Duodenal mucosa (tissue), 2 donors: ENCODE results near the gene STK10.

ENCODE experiments used
- H3K27ac ChIP-seq: one replicate; pipeline ENCODE4 v1.7.0; 2013; ENCODE audit warnings: low read depth, low read length
- H3K27me3 ChIP-seq, 2 donors: one replicate each; pipeline ENCODE4 v1.7.0; 2013; ENCODE audit warnings: low read length in 2 of 2, control low read depth in 1 of 2; ENCODE audit not compliant: insufficient read depth in 2 of 2, control insufficient read depth in 1 of 2
- H3K36me3 ChIP-seq, 2 donors: one replicate each; pipeline ENCODE4 v1.7.0; 2013; ENCODE audit warnings: low read length in 2 of 2, control low read depth in 1 of 2; ENCODE audit not compliant: insufficient read depth in 2 of 2, control insufficient read depth in 1 of 2
- H3K4me1 ChIP-seq, 2 donors: one replicate each; pipeline ENCODE4 v1.7.0; 2013; ENCODE audit warnings: low read length in 2 of 2, control low read depth in 1 of 2; ENCODE audit not compliant: insufficient read depth in 2 of 2, control insufficient read depth in 1 of 2
- H3K4me3 ChIP-seq, 2 donors: one replicate each; pipeline ENCODE4 v1.7.0; 2013; ENCODE audit warnings: low read length in 2 of 2, low read depth in 1 of 2
- H3K9ac ChIP-seq, 2 donors: one replicate each; pipeline ENCODE4 v1.7.0; 2013; ENCODE audit warnings: low read length in 2 of 2, low read depth in 1 of 2
- H3K9me3 ChIP-seq, 2 donors: one replicate each; pipeline ENCODE4 v1.7.0; 2013; ENCODE audit warnings: low read length in 2 of 2, control low read depth in 1 of 2; ENCODE audit not compliant: control insufficient read depth in 1 of 2

The STK10 gene

GRCh38 chr5:172189693-172190296 lies 1.8 kb upstream of the STK10 start:
- Histone ChIP-seq H3K4me3 (no peak overlapping the region), H3K27me3 (no peaks in the 10 kb centered on the region), H3K9me3 (no peaks in the 10 kb centered on the region), H3K36me3 (no peaks in the 10 kb centered on the region), H3K4me1 (peaks cover 0 to 18% of the 10 kb centered on the region in 2 donors), H3K27ac (no peak overlapping the region), H3K9ac (no peak overlapping the region)

- H3K9me3 ChIP-seq: no peaks in the 10 kb centered on the region
- H3K4me3 ChIP-seq: peak overlapping the region; percentile 79 to 93
- H3K27me3 ChIP-seq: no peaks in the 10 kb centered on the region
- peaks cover 0 to 22% of the 10 kb centered on the region in 2 donors for H3K4me1 ChIP-seq
- no peak overlapping the region for H3K9ac ChIP-seq
- H3K36me3 ChIP-seq: no peaks in the 10 kb centered on the region
- no peak overlapping the region for H3K27ac ChIP-seq
Measured at GRCh38 chr5:172188893-172189692, 1.1 kb upstream of the STK10 start.

GRCh38 chr5:172187118-172188032 lies 649 bp downstream of the STK10 start:
- Histone ChIP-seq H3K27me3 (no peaks in the 10 kb centered on the region), H3K4me1 (peaks cover 0 to 23% of the 10 kb centered on the region in 2 donors), H3K9me3 (no peaks in the 10 kb centered on the region), H3K36me3 (no peaks in the 10 kb centered on the region), H3K4me3 (peak overlapping the region; percentile 92 to 93), H3K27ac (peak overlapping the region; percentile 73), H3K9ac (peak overlapping the region; percentile 67 to 68)

- no peaks in the 10 kb centered on the region for H3K27me3 ChIP-seq
- H3K9ac ChIP-seq: peak overlapping the region in 1 of 2 donors; percentile 68
- peaks cover 0 to 23% of the 10 kb centered on the region in 2 donors for H3K4me1 ChIP-seq
- H3K36me3 ChIP-seq: no peaks in the 10 kb centered on the region
- no peaks in the 10 kb centered on the region for H3K9me3 ChIP-seq
- H3K4me3 ChIP-seq: peak overlapping the region; percentile 92 to 93
- H3K27ac ChIP-seq: no peak overlapping the region
Measured at GRCh38 chr5:172186114-172186695, 1.8 kb downstream of the STK10 start.

GRCh38 chr5:172185096-172185461 lies 2.9 kb downstream of the STK10 start:
- Histone ChIP-seq H3K27ac (no peak overlapping the region), H3K36me3 (peaks cover 0 to 2% of the 10 kb centered on the region in 2 donors), H3K9me3 (no peaks in the 10 kb centered on the region), H3K4me3 (peak overlapping the region in 1 of 2 donors; percentile 55), H3K9ac (peak overlapping the region in 1 of 2 donors; percentile 33), H3K4me1 (peaks cover 0 to 30% of the 10 kb centered on the region in 2 donors), H3K27me3 (no peaks in the 10 kb centered on the region)

- Histone ChIP-seq H3K27ac (no peak overlapping the region), H3K4me1 (peaks cover 3 to 37% of the 10 kb centered on the region in 2 donors), H3K4me3 (no peak overlapping the region), H3K36me3 (peaks cover 0 to 2% of the 10 kb centered on the region in 2 donors), H3K9me3 (no peaks in the 10 kb centered on the region), H3K27me3 (no peaks in the 10 kb centered on the region), H3K9ac (no peak overlapping the region)
Measured at GRCh38 chr5:172183881-172184280, 4.1 kb downstream of the STK10 start.

GRCh38 chr5:172182291-172182690 lies 5.7 kb downstream of the STK10 start:
- no peaks in the 10 kb centered on the region for H3K9me3 ChIP-seq
- no peaks in the 10 kb centered on the region for H3K27me3 ChIP-seq
- no peak overlapping the region for H3K27ac ChIP-seq
- H3K9ac ChIP-seq: no peak overlapping the region
- peaks cover 0 to 2% of the 10 kb centered on the region in 2 donors for H3K36me3 ChIP-seq
- H3K4me1 ChIP-seq: peaks cover 11 to 48% of the 10 kb centered on the region in 2 donors
- no peak overlapping the region for H3K4me3 ChIP-seq

GRCh38 chr5:172180936-172181335 lies 7.1 kb downstream of the STK10 start:
- H3K9ac ChIP-seq: no peak overlapping the region
- H3K36me3 ChIP-seq: peaks cover 0 to 2% of the 10 kb centered on the region in 2 donors
- H3K4me3 ChIP-seq: no peak overlapping the region
- peaks cover 19 to 43% of the 10 kb centered on the region in 2 donors for H3K4me1 ChIP-seq
- no peak overlapping the region for H3K27ac ChIP-seq
- no peaks in the 10 kb centered on the region for H3K9me3 ChIP-seq
- H3K27me3 ChIP-seq: no peaks in the 10 kb centered on the region

- H3K4me1 ChIP-seq: peaks cover 23 to 51% of the 10 kb centered on the region in 2 donors
- no peaks in the 10 kb centered on the region for H3K27me3 ChIP-seq
- no peaks in the 10 kb centered on the region for H3K9me3 ChIP-seq
- H3K36me3 ChIP-seq: peaks cover 0 to 2% of the 10 kb centered on the region in 2 donors
- H3K9ac ChIP-seq: peak overlapping the region; percentile 32 to 55
- H3K27ac ChIP-seq: peak overlapping the region; percentile 43
- H3K4me3 ChIP-seq: peak overlapping the region; percentile 51
Measured at GRCh38 chr5:172178991-172179989, 8.7 kb downstream of the STK10 start.
